Ovary (tissue), 3 donors: ENCODE results near the gene COL4A4.

Experiments used
- CTCF ChIP-seq, 3 donors: fragments of 450-650 bp in 2 of 3; fragments of 200-600 bp in 1 of 3; IDR thresholded peaks; one replicate each; pipeline versions ENCODE4 v1.5.1 to v1.8.0; 2016 to 2022; ENCODE audit warnings: antibody characterized with exemption in 3 of 3, mild to moderate bottlenecking in 1 of 3
- EP300 ChIP-seq: sonication (generic); formaldehyde crosslinking; IDR thresholded peaks from one replicate; pipeline ENCODE4 v1.6.1; 2017; ENCODE audit warnings: antibody characterized with exemption
- POLR2A ChIP-seq: fragments of 450-650 bp; IDR thresholded peaks from one replicate; pipeline ENCODE4 v1.6.1; 2017; ENCODE audit warnings: antibody characterized with exemption, mild to moderate bottlenecking, moderate library complexity
- donor health status: DM: no; HTN: no; CAD: no.

DNA sequence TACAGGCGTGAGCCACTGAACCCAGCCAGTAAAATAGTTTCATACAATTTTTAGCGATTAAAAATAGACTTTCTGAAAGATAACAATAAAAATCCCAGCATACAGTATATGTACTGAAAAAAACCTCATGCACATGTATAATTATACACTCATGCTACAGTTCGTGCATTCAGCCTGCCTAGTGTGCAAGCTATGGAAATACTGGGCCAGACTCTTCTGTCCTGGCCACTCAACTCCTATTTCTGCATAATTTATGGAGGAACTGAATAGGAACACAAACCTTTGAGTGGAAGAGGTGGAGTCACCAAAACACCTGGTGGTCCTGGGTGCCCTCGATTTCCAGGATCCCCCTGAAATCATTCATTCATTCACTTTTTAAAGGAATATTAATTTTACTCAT is 64.7 kb downstream of the COL4A4 start:
- TF ChIP-seq CTCF (IDR thresholded peaks at IDR 0.05), result no peak
- TF ChIP-seq POLR2A, result no peak
- no peak for TF ChIP-seq EP300
